Measurements from ENCODE around the gene PRPF31.

PRPF31 gene

DNA sequence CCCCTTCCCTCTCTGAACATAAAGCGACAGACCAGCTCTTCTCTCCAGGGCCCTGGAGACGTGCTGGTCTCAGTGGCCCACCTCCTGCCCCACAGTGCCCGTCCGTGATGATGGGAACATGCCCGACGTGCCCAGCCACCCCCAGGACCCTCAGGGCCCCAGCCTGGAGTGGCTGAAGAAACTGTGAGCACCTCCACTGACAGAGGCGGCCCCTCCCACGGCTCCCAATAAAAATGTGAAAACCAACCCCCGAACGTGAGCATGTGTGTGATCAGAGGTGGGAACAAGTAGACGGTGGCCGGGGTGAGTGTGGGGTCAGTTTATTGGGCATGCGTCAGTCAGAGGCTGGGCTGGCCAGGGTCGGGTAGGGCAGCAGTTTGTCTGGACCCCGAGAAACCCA lies 8.8 kb upstream of the PRPF31 start:
- no peak for DNase-seq (ENCODE audit: extremely low read depth in 1 of 2, low read depth in 1 of 2)

DNA sequence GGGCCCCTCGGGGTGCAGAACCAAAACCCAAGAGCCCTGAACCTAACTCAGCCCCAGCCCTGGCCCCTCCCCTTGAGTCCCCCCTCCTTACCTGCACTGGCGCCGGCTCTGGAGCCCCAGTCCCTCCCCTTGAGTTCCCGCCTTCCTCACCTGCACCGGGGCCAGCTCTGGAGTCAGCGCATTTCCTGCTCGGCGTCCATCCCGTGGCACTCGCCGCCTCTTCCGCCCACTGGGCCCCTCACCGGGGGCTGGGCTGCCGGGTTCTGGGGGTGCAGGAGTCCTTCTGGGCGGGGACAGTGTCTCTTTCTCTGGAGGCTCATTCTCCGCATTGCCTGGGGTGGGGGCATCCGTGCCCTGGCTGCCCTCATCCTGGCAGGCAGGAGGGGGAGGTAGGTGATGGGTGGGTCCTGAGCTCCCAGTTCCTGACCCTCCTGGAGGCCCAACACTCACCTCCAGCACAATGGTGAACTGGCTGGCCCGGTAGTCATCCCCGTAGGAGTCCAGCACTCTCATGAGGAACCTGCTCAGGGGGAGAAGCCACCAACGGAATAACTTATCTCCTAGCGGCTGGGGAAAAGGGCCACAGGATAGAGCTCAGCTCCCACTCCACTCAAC lies 7.6 kb upstream of the PRPF31 start:
- no peak for DNase-seq (ENCODE audit: extremely low read depth in 1 of 2, low read depth in 1 of 2)

DNA sequence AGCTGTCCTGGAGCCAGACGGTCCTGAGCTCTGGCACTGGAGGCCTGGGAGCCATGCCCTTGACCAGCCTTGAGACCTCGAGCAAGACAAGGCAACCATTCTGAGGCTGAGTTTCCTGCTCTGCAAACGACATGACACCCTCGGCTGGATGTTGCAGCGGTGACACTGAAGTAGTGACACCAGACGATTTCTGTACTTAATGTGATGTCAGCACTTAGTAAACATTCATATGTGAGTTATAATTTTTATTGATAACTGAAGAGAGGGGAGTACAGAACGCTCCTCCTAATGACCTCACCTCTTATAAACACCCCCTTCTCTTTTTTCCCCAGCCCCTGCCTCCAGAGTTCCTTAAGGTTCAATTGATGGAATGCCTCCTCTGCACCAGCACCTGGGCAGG lies 7.1 kb upstream of the PRPF31 start:
- DNase-seq (ENCODE audit: extremely low read depth in 1 of 2, low read depth in 1 of 2), result no peak

DNA sequence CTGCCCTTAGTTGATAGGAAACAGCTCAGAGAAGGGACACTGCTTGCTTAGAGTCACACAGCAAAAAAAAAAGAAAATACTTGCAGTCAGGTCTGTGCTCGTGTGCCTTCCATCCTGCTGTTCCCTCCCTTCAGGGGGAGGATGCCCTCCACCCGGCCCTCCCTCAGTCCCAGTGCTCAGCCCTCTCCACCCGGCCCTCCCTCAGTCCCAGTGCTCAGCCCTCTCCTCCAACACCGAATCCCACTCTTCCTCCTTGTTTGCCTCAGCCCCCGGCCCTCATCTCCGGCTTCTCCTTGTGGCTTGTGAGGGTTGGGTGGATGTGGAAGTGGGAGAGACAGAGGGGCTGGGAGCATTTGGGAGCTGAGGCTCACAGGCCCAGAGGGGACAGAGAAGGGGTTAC lies 5.9 kb upstream of the PRPF31 start:
- no peak for DNase-seq (ENCODE audit: extremely low read depth in 1 of 2, low read depth in 1 of 2)

DNA sequence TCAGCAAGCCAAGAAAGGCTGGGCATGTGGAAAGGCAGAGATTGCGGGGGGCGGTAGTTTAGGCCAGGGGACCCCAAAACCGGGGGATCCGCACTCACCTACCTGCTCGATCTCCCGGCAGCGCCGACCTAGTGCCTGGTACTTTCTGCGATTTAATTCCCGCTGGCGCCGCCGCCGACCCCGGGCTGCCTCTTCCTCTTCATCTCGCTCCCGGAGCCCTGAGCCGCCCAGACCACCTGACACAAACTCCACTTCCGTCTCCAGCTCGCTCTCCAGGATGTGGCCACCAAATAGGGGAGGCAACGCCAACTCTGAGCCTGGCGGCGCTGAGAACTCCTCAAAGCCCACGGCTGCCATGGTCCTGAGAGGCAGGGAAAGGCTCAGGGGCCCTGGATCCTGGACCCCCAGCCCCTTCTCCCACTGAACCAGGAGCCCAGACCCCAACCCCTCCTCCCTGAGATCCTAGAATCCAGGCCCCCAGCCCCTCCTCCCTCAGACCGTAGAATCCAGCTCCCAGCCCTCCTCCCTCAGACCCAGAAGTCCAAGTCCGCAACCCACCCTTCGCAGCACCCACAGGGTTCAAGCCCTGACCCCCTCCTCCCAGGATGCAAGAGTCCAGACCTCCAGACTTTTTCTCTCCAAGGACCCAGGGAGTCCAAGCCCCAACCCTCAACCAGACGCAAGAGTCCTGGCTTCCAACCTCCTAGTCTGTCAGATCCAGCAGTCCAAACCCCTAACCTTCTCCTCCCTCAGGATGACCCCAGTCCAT lies 1.0 kb upstream of the PRPF31 start:
- DNase-seq (ENCODE audit: extremely low read depth in 1 of 2, low read depth in 1 of 2), result peak in 1 of 2 donors; percentile 33

DNA sequence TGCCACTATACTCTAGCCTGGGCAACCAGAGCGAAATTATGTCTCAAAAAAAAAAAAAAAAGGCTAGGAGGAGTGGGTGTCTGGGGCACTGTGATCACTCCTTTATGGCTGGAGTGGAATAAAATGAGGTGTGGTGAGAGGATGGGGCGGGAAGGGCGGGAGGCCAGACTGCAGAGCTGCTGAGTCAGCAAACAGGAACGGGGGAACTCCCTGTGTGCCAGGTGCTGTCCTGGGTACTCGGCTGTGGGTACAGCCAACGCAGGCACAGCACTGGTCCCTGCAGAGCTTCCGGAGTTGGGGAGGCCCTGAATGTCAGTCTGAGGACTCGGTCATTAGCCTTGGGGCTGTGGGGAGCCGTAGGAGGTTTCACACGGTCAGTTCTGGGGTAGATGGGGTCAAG lies 5.7 kb downstream of the PRPF31 start:
- DNase-seq (ENCODE audit: extremely low read depth in 1 of 2, low read depth in 1 of 2), result no peak

DNA sequence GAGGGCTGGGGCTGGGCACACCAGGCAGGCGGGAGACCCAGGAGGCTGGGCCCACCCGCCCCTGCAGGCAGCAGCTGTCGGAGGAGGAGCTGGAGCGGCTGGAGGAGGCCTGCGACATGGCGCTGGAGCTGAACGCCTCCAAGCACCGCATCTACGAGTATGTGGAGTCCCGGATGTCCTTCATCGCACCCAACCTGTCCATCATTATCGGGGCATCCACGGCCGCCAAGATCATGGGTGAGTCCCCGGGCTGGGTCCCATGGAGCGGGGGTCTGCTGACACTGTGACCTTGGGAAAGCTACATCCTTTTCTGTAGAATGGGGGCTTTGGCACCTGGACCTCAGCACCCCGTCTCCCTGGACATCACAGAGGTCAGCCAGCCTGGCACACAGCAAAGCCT lies 8.1 kb downstream of the PRPF31 start:
- DNase-seq (ENCODE audit: extremely low read depth in 1 of 2, low read depth in 1 of 2), result no peak

DNA sequence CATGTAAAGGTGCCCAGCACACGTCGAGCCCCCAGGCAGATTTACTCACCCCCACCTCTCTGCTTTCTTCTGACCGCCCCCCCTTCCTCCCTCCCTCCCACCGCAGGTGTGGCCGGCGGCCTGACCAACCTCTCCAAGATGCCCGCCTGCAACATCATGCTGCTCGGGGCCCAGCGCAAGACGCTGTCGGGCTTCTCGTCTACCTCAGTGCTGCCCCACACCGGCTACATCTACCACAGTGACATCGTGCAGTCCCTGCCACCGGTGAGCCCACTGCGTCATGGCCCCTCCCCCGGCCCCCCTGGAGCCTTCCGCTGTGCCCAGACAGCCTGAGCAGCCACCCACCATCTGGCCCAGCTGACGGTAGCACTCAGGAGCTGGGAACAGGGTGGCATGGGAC lies 8.8 kb downstream of the PRPF31 start:
- no peak for DNase-seq (ENCODE audit: extremely low read depth in 1 of 2, low read depth in 1 of 2)

DNA sequence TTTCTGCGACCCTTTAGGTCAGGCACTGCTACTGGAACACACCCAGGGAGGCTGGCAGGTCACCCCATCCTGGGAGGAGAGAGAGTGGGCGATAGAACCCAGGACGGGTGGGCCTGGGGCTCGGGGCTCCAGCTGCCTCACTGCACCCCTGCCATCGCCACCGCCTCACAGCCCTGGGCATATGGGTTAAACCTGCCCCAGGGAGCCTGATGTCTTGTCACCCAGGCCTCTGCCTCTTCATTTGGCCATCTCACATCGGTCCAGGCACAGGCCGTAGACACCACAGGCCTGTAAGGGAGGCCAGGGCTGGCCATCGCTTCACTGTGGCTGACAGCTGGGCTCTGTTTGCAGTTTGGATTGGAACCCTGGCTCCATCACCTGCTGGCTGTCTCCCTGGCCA lies 10.2 kb downstream of the PRPF31 start:
- DNase-seq (ENCODE audit: extremely low read depth in 1 of 2, low read depth in 1 of 2), result no peak

DNA sequence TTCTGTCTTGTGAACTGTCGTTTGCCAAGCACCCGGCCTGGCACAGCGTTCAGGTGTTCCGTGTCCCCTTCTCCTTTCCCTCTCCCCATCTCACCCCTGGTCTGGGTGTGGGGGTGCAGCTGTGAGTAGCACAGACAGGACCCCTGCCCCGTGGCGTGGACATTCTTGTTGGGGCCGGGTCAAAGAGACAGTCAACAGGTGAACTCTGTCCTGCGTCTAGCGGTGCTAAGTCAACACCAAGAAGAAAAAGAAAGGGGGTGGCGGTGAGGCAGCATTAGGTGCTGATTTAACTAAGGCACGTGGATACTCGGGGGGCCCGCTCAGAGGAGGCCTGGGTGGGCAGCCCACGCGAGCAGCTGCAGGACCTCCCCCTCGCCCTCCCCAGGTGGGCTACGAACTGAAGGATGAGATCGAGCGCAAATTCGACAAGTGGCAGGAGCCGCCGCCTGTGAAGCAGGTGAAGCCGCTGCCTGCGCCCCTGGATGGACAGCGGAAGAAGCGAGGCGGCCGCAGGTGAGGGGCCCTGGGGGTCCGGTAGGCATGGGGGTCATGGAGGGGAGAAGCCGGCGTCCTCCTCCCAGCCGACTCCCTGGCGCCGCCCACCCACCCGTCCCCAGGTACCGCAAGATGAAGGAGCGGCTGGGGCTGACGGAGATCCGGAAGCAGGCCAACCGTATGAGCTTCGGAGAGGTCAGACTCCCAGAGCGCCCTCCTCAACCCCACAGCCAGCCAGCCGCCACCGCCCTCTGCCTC lies 12.3 kb downstream of the PRPF31 start:
- no peak for DNase-seq (ENCODE audit: extremely low read depth in 1 of 2, low read depth in 1 of 2)

DNA sequence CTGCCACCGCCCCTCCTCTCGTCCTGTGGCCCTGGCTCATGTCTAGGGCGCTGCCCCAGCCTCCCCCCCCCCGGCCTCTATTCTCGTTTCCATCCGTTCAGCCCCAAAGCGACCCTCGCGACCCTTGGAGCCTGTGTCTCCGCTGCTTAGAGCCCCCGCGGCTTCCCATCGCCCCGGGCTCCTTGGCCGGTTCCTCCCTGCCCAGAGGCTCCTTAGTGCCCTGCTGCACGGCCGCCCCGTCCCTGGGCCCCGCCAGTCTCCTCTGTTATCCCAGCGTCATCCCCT lies 12.8 kb downstream of the PRPF31 start:
- DNase-seq (ENCODE audit: extremely low read depth in 1 of 2, low read depth in 1 of 2), result no peak

DNA sequence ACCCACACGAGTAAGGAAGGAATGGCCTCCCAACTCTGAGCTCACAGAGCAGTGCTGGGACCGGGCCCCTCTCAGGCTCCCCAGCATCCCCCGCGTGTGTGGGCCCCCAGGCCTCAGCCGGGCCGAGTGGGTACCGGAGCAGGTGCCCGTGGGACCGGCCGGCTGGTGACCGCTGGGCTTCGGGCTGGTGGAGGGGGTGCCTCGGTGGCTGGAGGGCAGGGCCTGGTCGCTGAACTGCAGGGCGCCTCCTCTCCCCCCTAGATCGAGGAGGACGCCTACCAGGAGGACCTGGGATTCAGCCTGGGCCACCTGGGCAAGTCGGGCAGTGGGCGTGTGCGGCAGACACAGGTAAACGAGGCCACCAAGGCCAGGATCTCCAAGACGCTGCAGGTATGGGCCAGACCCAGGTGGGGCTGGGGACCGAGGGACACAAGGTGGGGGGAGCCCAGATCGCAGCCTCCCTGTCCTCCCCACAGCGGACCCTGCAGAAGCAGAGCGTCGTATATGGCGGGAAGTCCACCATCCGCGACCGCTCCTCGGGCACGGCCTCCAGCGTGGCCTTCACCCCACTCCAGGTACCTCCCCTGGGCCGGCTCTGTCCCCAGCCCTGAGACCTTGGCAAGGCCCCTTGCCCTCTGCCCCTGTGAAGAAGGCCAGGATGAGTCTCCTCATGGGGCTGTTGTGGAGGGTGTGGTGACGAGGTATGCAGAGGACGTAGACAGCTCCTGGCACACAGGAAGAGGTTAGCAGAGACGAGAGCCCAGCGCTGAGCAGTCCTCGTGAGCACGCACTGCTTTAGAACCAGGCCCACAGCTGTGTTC lies 13.5 kb downstream of the PRPF31 start:
- no peak for DNase-seq (ENCODE audit: extremely low read depth in 1 of 2, low read depth in 1 of 2)

DNA sequence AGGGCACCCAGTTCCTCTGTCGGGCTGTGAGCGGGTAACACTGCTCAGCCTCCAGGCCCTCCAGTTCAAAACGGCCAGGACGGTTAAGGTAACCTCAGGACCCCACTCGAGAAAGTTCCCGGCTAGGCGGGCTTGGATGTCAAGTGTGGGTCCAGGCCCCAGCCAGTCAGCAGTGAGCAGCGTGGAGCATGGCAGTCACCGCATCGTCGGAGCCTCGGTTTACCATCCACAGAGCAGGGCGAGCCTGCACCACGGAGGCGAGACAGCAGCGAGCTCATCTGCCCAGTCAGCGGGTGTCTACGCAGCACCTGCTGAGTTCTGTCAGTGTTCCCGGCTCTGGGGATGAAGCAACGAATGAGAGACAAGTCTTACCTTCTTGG lies 14.1 kb downstream of the PRPF31 start:
- no peak for DNase-seq (ENCODE audit: extremely low read depth in 1 of 2, low read depth in 1 of 2)

DNA sequence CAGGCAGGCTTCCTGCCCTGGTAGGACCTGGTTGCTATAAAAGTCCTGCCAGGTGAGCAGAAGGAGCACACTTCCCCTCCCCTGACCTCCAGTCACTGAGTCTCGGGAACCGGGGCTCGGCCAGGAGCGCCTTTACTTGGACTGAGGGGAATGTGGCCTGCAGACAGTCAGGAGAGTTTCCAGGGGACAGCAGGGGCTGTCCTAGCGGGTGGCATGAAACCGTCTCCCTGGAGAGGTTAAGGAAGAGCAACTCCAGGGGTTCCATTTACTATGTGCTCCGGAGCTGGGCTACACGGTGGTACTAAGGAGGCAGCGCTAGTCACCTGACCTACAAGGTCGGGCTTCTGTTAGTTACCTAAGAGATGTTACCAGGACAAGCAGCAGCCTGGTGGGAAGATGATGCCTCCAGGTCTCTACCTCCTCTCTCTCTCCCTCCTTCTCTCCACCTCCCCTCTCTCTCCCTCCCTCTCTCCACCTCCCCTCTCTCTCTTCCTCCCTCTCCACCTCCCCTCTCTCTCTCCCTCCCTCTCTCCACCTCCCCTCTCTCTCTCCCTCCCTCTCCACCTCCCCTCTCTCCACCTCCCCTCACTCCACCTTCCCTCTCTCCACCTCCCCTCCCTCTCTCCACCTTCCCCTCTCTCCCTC lies 17.9 kb downstream of the PRPF31 start:
- DNase-seq (ENCODE audit: extremely low read depth in 1 of 2, low read depth in 1 of 2), result no peak

DNA sequence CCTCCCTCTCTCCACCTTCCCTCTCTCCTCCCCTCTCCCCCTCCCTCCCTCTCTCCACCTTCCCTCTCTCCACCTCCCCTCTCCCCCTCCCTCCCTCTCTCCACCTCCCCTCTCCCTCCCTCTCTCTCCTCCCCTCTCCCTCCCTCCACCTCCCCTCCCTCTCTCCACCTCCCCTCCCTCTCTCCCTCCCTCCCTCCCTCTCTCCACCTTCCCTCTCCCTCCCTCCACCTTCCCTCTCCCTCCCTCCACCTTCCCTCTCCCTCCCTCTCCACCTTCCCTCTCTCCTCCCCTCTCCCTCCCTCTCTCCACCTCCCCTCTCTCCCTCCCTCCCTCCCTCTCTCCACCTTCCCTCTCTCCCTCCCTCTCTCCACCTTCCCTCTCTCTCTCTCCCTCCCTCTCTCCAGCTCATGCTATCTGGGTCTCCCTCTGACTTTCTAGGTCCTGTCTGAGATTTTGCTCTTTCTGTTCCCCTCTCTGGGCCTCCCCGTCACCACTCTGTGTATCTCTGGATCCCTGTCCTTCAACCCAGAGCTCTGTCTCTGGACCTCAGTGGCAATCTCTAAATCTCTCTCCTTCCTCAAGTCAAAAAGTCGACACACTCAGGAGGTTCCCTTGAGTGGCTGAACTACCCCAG lies 18.5 kb downstream of the PRPF31 start:
- no peak for DNase-seq (ENCODE audit: extremely low read depth in 1 of 2, low read depth in 1 of 2)

DNA sequence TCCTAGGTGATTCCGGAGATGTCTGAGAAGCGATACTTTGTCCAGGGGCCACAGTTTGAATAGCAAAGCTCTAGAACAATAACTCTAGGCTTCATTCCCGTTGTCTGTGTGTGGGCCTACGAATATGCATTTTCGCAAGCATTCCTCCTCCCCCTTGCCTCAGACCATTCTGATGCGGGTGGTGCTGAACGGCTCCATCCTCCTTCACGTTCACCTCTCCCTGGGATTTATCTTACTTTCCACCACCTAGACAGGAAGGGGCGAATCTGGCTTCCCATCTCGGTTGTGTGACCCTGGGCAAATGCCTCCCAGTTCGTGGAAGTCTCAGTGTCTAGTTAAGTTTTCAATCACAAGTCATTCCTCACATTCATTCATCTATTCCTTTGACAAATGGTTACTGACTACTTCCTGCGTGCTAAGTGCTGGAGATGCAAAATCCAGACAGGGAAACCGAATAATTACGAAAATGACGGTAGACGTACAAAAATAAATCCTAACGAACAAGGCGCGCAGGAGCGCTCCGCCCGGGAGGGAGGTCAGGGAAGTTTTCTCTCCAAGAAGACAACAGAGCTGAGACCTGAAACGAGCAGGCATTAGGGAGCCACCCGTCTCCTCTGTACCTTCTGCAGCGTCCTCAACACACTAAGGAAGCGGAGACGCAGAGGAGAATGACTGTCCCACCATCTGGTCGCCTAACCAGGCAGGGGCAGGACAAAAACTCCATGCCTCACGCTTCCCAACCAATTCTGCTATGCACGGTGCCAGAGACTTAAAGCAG lies 20.7 kb downstream of the PRPF31 start:
- no peak for DNase-seq (ENCODE audit: extremely low read depth in 1 of 2, low read depth in 1 of 2)

DNA sequence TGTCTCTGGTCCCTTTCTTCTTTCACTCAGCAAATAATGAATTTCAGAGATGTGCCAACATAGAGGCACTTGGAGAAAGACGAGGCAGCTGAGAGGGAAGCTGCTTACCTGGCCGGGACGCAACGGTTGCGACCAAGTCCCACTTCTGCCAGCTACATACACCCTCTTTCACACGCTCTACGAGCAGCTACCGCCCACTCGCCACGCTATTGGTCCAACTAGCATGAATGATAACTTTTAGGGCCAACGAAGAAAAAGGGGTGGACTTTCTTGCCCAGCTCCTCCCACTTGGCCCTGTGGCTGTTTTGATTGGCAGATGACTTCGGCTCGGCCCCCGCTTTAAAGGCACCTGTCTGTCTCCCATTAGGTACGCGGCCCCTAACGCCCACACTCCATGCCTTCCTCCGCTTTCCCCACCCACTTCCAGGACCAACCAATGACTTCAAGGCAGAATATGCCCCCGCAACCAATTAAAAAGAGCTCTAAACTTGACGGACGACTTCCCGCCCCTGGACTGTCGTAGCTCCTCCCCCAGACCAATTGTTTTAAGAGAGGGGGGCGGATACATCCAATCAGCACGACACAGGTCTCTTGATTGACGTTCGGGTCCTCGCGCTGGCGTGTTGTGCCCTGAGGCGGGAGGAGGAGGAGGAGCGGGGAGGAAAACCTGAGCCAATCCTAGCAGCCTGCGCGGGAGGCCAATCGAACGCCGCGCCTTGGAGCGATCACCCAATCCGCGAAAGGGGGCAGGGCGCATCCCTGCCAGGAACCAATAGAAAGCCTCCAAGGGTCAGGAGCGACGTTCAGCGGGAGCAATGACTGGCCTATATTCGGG lies 21.5 kb downstream of the PRPF31 start:
- peak; percentile 95 to 98 for DNase-seq (ENCODE audit: extremely low read depth in 1 of 2, low read depth in 1 of 2)

DNA sequence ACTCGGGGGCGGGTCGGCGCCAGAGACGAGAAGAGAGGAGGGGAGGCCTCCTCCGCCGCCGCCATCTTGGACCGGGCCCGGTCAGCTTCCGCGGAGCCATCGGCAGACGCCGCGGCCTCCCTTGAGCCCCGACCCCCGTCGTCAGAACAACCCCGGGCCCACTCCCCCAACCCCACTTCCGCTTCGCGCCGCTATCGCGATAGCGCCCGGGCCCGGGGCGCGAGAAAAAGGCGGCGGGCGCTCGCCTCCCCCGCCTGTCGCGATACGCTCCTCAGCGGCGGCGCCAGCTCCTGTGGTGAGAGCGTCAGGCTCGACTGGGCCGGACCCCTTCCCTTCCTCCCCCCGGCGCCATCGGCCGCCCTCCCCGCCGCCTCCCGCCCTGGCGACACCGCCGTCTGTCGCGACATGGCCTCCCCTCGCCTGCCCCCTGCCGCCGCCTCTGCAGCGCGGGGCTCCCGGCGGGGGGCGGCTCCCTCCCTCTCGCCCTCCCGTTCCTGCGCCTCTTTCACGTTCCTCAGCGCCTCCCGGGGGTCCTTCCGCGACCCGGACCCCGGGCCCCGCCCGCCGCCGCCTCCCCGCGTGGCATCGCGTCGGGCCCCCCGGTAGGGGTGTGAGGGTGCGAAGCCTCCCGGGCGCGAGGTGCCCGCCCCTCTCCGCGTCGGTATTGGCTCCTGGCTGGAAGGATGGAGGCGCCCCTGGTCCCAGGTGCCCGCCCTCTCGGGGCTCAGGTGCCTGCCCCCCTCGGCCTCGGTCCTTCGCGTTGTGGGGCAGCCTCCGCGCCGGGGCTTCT lies 22.3 kb downstream of the PRPF31 start, which contains the start of gene CNOT3:
TSS of gene CNOT3 (plus strand) at position 64 of the 790 bp plus-strand sequence. CDS start 5,217 bp downstream, outside the sequence.
- peak in 1 of 2 donors; percentile 12 for DNase-seq (ENCODE audit: extremely low read depth in 1 of 2, low read depth in 1 of 2)

Data from activated CD8-positive, alpha-beta memory T cell treated with anti-CD3 and anti-CD28 coated beads for 1 hour (primary cell).